ENCODE results near the gene TNNI3.
"Not testable (repeated sequence)": the region's sequence is repeated elsewhere in the genome, so short reads cannot be mapped to it uniquely, and the experiment has no call there.

TNNI3 gene

DNA sequence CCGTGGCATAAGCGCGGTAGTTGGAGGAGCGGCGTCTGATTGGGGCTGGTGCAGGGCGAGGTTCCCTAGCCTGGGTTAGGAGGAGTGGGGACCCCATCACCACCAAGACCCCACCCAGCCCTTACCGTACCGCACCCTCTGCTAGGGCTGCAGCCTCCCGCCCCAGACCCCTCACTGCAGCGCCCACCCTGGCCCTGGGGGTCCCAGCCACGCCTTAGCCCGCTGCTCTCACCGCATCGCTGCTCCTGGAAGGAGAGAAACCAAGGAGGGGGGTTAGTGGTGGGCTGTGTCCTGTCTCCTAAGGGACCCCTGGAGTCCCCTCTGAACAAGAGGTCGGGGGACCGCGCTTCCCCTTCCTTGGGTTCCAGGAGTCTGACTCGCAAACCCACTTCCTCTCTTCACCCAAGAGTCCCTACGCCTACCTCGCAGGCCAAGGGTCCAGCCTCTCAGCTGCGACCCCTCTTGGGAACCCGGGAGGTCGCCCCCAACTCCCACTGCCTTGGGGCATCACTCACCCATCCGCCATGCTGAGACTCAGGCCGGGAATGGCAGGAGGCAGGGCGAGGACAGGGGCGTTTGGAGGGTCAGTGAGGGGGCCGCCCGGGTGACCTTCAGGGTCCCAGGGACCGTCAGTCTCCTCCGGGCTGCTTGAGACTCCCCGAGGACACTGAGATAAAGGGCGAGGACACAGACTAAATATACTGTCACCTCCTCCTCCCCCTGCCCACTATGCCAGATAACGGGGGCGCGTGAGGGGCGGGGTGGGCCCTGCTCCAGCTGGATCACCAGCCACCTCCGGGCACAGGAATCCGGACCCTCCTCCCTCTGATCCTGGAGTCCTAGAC lies at the start of gene TNNI3:
TNNI3 (minus strand) TSS at position 669 of the 845 bp plus-strand sequence; CDS start at position 526, 143 bp downstream.
- no peak for DNase-seq (ENCODE audit: low spot score)

DNA sequence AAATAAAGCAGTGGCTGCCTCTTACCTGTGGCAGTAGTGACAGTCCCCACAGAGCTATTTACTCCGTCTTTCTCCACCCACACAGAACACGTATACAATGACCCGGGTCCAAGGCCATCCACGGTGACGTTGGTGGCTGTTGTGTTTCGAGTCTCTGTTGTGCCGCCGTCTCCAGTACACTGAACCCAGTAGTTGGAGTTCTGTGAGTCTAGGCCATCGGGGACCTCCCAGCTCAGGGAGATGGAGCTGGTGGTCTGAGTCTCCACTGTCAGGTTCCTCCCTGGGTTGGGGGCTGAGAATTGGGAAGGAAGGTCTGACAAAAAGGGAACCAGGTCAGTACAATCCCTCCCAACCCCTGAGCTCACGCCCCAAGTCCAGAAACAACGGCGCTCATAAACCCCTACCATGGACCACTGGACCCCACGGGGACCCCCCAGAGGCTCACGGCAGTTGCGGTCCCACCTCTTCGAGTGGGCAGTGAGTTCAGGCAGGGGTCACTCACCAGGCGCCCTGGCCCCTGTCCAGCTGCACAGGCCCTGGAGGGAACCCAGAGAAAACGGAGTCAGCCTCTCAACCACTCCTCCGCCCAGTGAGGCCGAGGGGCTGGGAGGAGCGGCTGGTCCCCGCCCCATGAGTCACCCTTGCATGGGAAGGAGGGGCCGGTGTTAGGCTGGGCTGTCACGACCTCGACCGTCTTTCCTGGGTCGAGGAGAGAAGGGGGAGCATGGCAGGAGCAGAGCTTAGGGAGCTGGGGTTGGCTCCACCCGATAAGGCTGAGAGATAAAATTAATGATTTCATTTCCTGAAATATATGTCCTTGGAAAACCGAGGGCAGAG lies 49.4 kb upstream of the TNNI3 start:
- no peak for DNase-seq (ENCODE audit: low spot score)

DNA sequence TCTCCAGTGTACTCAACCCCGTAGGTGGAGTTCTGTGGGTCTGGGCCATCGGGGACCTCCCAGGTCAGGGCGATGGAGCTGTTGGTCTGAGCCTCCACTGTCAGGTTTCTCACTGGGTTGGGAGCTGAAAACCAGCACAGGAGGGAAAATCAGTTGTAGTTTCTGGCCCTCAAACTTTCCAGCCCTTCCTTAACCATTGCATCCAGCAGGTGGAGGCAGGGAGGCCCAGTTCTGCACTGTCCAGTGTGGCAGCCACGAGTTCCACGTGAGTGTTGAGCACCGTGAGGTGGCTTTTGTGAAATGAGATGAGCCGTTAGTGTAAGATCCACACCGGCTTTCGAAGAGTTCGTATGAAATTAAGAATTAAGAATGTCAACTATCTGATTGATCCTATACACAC lies 44.7 kb upstream of the TNNI3 start:
- DNase-seq (ENCODE audit: low spot score), result not testable (repeated sequence)

DNA sequence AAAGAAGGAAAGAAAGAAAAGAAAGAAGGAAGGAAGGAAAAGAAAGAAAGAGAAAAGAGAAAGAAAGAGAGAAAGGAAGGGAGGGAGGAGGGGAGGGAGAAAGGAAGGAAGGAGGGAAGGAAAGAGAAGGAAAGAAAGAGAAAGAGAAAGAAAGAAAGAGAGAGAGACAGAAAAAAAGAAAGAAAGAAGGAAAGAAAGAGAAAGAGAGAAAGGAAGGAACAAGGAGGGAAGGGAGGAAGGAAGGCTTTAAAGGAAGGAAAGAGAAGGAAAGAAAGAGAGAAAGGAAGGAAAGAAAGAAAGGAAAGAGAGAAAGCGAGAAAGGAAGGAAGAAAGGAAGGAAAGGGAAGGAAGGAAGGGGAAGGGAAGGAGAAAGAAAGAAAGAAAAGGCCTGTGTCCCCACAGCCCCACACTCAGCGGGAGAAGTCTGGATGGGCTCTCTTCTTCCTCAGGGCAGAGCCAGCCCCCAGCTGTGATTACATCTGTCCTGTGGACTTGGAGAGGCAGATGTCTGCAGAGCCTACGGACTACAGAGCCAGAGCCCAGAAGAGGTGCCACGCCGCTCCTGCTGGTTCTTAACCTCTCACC lies 42.2 kb upstream of the TNNI3 start:
- no peak for DNase-seq (ENCODE audit: low spot score)

DNA sequence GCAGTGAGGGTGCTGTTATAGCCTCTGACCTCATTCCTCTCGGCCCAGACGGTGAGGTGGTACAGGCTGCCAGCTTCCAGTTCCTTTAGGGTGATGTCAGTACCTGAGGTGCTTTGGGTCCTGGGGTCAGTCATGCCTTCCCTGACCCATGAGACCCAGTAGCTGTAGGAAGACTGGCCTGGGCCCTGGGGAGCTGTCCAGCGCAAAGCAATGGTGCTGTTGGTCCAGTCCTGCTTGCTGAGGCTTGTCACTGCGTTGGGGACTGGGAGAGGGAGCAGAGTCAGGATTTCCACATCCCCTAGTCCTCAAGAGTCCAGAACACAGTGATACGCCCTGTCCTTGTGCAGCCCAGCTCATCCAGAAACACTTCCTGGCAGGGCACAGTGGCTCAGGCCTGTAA lies 41.1 kb upstream of the TNNI3 start:
- DNase-seq (ENCODE audit: low spot score), result no peak

DNA sequence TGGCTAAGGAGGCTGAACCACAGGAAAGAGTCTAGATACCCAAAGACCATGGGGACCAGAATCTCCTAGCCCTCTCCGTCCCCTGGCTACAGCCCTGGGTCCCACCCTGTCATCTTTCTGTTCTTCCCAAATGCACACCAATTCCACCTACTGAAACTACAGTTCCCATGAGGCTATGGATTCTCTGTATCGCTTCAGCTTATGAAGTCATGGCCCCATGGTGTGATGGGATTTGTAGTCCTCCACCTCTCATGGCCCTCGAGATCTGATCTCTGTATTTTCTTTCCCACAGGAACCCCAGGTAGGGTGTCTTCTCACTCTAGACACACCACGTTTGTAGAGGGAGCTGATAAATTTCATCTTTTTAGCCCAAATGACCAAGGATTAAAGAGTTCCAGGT lies 40.0 kb upstream of the TNNI3 start:
- DNase-seq (ENCODE audit: low spot score), result peak; percentile 77

DNA sequence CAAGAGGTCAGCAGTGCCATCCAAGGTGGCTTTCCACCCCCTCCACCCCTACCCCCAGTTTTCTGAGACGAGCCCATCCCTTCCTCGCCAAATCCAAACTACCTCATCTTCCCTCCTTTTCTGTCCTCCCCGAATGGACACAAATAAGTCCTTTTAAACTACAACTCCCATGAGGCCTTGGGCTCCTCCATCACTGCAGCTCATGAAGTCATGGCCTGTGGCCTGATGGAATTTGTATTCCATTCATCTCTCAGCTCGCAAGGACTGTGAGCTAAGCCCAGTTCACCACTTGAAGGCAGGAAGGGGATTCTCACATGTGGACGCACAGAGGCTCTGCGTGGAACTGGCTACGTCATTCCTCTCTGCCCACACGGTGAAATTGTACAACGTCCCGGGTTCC lies 39.3 kb upstream of the TNNI3 start:
- peak; percentile 51 for DNase-seq (ENCODE audit: low spot score)

DNA sequence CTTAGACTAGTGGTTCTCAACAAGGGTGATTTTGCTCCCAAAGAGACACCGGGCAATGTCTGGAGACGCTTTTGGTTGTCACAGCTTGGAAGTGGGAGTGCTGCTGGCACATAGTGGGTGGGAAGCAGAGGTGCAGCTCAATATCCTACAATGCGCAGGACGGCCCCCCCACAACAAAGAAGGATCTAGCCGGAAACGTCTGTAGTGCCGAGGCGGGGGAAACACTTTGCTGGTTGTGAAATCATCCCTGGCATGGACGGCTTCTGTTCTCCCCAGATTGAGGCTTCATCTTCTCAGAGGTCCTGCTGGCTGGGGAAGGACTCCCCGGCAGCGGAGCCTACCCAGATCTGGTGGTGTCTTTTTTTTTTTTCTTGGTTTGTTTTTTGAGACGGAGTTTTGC lies 35.9 kb upstream of the TNNI3 start:
- DNase-seq (ENCODE audit: low spot score), result no peak

DNA sequence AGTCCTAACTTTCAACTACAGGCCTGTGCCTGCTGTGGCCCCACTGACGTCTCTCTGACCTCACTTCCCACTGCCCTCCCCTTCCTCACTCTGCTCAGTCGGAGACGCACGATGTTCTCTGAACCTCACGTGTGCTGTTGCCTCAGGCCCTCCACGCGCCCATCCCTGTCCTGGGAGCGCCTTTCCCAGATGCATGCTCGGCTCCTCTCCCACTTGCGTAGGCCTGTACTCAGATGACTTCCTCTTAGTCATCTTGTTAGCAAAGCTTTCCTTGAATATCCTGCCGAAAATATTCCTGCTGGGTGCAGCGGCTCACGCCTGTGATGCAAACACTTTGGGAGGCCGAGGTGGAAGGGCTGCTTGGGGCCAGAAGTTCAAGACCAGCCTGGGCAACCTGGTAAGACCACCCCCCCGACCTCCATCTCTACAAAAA lies 31.9 kb upstream of the TNNI3 start:
- DNase-seq (ENCODE audit: low spot score), result no peak

DNA sequence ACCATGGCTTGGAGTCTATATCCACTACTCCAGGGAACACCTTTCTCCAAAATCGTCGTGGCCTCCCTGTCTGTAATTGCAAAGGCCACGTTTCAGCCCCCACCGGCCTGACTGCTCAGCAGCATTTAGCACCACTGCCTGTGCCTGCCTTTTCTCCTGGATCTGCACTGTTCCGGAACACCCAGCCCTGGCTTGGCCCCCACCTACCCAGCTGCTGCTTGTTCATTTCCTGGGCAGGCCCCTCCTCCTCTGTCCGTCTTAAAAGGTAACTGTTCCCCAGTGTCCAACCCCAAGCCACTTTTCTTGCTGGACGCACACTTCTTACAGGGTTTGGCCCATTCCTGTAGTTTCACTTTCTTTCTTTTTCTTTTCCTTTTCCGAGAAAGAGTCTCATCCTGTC lies 31.1 kb upstream of the TNNI3 start:
- no peak for DNase-seq (ENCODE audit: low spot score)

DNA sequence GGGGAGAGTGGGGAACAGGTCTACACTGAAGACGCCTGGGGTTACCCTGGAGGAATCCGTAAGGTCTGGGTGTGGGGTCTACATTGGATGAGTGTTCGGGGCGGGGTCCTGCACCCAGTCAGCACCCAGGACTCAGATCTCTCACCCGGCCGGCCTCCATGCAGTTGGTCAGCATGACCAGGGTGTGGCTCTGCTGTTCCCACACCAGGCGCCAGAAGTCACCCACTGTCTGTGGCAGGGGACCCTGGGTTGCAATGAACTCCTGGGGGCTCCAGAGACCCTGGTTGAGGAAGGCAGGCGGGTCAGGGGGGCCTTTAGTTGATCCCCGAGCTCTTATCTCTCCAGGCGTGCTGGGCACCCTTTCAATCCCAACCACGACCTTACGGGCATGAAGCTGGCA lies 28.5 kb upstream of the TNNI3 start:
- DNase-seq (ENCODE audit: low spot score), result no peak

DNA sequence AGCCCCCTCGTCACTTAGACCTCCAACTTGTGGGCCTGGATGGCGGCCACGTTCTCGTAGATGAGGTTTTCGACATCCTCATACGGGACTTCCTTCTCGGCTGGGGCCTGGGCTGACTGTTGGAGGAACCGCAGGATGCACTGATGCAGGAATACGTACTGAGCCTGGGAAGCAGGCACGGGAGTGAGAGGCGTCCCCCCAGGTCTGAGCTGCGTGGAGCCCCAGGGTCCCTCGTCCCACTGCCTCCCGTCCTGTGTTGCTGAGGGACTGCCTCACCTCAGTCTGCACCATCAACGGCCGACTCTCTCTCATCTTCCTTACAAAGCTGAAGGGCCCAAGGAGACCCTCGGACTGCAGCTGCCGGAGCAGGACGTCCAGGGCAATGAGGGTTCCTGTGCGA lies 24.2 kb upstream of the TNNI3 start:
- DNase-seq (ENCODE audit: low spot score), result no peak

DNA sequence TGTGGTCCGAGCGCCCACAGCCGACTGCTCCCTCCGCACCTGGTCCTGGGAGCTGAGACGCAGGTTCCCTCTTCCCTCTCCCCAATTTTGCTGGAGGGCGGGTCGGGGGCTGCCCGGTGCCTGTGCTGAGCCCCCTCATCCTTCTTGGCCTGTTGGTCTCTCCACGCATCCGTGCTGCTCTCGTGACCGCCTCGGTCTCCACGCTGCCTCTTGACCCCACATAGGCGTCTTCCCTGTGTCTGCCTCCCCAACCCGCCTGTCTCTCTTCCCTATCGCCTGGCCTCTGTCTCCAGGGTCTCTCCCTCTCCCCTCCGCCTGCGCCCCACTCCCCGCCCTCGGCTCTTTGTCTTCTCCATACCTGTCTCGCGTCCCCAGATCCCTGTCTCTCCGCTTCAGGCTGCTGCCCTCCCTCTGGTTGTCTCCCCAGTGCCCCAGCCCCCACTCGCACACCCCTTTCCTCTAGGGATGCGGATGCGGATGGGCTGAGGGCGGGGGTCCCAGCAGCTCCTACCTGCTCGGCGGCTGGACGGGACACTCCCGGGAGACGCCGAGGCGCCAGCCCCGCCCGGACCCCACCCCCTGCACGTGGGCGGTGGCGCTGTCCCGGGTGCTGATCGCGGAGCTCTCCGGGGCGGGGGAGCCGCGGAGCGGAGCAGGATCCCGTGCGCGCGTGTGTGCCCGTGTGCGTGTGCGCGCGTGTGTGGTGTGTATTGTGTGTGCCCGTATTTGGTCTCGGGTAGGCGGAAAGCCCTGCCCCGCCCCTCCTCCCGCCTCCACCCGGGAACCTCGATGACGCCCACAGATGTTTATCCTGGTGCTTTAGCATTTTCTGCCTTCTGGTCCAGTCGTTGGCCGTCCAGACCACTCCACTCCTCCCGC lies 22.3 kb upstream of the TNNI3 start, which contains the start of gene SYT5:
SYT5 (minus strand) TSS at position 684 of the 879 bp plus-strand sequence. CDS start 1,248 bp downstream, outside the sequence.
- DNase-seq (ENCODE audit: low spot score), result no peak

DNA sequence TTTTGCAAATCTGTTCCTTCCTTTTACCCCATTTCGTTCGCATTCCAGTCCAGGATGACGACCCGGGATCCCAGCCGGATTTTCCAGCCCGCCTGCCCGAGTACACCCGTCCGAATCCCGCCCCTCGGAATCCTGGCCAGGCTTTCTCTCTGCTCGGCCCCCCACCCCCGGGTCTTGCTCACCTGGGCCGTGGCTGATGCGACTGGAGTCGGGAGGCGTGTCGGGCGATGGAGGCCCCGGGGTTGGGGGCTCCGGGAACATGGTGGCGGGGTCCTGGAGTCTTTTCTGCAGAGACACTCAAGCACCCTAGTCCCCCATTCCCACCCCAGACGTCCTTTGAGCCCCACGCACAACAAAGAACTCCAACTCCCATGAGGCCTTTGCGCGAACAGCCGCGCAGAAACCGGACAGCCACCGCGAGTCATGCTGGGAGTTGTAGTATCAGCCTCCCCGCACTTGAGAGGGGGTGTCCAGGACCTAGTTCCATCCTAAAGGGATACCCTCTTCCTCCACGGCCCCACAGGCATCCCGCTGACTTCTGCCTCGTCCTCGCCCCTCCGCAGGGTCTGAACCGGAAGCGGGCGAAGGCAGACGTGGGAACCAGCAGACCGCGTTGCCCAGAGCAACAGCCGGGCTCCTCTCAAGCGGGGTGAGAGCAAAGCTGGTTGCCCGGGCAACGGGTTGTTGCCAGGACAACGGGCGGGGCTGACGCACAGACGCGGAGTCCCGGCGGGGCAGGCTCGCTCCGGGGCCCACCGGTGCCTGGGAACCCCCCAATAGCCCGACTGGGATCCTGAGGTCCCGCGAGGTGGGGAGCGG lies 21.5 kb upstream of the TNNI3 start:
- peak; percentile 97 for DNase-seq (ENCODE audit: low spot score)

DNA sequence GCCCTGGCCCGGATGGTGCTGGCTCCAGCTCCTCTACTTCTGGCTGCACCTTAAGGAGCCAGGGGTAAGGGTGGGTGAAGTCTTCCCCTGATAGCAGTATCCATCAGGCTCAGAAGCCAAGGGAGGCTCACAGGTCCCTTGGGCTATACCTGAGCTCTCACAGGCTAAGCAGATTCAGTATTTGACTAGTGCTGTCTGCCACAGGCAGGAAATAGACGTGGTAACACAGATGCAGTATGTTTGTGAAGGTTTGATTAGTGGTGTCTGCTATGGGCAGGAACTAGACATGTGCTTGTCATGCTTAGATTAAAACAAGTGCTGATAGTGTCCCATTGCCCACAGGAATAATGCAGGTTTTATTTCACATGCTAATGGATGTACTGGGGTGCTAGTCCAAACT lies 18.5 kb upstream of the TNNI3 start:
- peak; percentile 71 for DNase-seq (ENCODE audit: low spot score)

DNA sequence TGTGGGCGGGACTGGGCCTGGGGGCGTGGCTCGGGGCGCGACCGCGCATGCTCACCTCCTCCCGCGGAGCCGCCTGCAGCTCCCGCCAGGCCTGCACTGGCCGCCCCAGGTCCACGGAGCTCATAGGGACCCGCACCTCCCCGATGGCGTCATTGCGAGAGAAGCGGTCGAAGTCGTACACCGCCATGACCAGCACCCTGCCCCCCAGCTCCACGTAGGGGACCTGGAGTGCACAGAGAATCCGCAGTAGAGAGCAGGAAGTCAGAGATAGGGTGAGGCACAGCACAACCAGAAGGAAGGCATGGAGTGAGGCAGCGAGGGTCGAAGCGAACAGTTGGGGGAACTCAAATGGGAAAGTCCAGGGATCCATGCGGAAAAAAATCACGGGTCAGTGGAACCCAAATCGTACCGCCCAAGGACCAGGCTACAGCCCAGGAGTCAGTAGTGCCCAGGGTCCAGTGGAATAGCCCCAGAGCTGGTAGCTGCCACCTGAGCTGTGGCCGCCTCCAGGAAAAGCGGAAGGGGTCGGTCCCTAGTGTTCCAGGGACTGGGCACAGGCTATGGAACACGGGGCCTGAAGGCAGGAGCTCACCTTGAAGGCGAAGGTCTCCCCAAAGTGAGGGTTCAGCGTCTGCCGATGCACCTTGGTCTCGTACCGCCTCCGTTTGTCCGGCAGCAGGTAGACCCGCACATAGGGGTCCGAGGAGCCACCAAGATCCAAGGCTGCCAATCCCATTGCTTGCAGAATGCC lies 17.8 kb upstream of the TNNI3 start:
- DNase-seq (ENCODE audit: low spot score), result no peak

DNA sequence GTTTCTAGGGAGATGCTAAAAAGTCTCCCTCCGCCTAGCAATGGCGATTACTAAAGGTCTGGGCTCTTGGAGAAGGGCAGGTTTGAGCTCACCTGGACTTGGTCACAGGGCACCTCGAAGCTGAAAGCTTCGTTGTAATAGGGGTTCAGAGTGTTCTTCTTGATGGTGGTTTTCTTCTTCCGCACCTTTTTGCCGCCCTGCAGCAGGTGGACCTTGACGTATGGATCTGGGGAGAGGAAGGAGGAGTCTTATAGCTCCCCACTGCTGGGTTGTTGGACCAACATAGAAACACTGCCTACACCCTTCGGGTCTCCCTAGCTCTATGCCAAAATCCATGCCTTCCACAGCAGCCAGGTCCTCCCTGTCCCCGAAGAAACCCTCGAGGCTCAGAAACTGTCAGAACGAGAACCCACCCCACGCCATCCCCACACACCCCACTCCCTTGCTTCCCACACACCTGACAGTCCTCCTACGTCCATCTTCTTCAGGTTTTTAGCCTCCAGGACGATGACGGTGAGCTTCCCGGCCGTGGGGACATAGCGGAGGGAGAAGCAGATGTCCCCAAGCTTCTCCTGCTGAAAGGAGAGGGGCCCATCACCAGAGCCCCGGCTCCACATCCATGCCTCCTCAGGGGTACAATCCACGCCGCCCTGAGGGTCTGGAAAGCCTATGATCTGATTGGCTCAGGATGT lies 17.0 kb upstream of the TNNI3 start:
- no peak for DNase-seq (ENCODE audit: low spot score)

DNA sequence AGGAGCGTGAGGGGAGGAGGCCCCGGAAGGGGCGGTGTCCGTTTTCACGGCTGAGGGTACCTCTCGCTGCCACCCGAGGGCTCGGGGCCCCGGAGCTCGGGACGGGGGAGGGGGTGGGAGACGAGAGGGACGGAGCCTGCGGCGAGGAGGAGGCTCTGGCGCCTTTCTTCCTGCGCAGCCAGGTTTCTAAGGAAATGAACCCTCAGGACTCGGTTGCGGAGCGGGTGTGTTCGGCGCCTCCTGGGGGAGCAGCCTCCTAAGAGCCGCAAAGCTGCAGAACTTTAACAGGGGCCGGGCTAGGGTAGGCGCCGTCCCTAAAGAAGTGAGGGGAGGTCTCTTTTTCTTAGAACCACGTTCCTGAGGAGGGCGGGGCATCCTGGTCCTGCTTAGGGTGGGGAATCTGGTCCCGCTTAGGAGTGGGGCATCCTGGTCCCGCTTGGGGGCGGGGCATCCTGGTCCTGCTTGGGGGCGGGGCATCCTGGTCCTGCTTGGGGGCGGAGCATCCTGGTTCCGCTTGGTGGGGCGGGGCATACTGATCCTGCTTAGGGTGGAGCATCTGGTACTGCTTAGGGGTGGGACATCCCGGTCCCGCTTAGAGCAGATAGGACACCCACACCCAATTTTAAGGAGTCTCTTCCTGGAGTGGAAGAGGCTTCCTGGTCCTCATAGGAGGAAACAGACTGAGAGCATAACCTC lies 16.3 kb upstream of the TNNI3 start:
- DNase-seq (ENCODE audit: low spot score), result peak; percentile 80

All from NAMALWA (cell line).